NB4 (cell line): ENCODE measurements around the gene ARRB2.

Source experiments
- CTCF ChIP-seq: IDR thresholded peaks from one replicate; pipeline ENCODE4 v1.5.1; 2012; ENCODE audit warnings: low read depth, low read length
- MAX ChIP-seq: IDR thresholded peaks from 2 replicates; pipeline ENCODE4 v1.6.1; 2011; ENCODE audit warnings: low read depth, low read length

GRCh38 chr17:4679658-4680057 lies 30.8 kb upstream of the ARRB2 start:
- TF ChIP-seq CTCF (no peak), MAX (no peak)
